GM12875 (cell line): ENCODE results near the gene SGCD.
"Not testable (repeated sequence)": the region's sequence is repeated elsewhere in the genome, so short reads cannot be mapped to it uniquely, and the experiment has no call there.

Experiments used
- H3K4me3 ChIP-seq: one replicate; pipeline ENCODE4 v1.5.1; 2011; ENCODE audit warnings: low read depth, low read length, control low read depth
- CTCF ChIP-seq: IDR thresholded peaks from 2 replicates; pipeline ENCODE4 v1.5.1; 2011; ENCODE audit warnings: low read depth, mild to moderate bottlenecking, control low read depth, inconsistent platforms, low read length, moderate library complexity, borderline replicate concordance; ENCODE audit not compliant: insufficient read depth

SGCD gene

DNA sequence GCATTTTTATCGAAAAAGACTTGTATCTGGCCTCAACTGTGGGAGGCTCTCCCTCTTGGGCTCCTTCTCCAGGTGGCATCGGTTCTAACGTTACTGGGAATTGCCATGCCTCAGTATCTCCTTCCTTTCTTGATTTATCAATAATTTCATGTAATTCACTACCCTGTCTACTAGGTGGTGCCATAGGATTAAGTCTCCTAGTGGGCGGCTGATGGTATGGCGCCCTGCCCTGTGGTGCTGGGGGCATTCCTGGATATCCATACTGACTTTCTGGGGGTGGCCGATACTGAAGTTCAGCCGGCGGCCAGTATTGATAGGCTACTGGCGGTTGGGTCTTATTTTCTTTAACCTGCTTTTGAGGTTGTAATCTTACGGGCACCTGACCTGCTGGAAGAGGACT is 337.9 kb downstream of the SGCD start:
- not testable (repeated sequence) for H3K4me3 ChIP-seq
- TF ChIP-seq CTCF: 0 out of 2 replicates have a peak, but pooled peaks have one; percentile 3

GRCh38 chr5:156666686-156667085 is 339.7 kb downstream of the SGCD start:
- not testable (repeated sequence) for H3K4me3 ChIP-seq

DNA sequence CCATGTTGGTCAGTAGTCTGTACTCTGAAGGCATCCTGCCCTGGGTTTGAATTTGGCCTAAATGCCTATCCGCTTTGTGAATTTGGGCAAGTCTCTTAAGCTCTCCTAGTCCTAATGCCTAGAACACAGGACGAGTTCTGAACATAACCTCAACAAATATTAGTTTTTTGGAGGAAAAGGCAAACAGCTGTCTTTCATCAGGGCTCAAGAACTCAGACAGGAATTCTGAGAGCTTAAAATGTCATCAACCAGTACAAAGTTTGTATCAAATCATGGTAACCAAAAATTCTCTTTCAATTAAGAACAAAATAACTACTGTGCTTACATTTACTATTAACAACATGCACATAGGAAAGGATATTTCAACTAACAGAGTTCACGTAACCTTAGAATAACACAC is 340.7 kb downstream of the SGCD start:
- no peak for TF ChIP-seq CTCF
- no peak overlapping the region for H3K4me3 ChIP-seq

- H3K4me3 ChIP-seq: no peak overlapping the region
- no peak for TF ChIP-seq CTCF
Observed at GRCh38 chr5:156669416-156669815, 342.5 kb downstream of the SGCD start.

DNA sequence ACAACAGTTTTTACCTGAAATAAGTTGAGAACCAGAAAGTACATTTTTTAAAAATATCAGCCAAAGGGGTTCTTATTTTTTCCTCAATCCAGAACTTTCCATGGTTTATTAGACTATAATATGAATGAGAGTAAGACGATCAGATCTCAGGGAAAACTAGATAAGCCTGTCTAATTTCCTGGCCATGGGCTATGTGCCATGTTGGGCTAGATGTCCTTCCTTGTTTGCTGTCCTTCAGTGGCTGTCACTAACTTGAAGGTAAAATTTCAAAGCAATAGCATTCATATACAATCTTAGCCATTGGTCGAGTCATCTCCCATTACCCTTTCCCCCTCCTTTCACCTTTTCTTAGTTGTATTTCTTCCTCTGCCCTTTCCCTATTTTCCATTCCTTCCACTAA is 343.7 kb downstream of the SGCD start:
- TF ChIP-seq CTCF: no peak
- no peak overlapping the region for H3K4me3 ChIP-seq

DNA sequence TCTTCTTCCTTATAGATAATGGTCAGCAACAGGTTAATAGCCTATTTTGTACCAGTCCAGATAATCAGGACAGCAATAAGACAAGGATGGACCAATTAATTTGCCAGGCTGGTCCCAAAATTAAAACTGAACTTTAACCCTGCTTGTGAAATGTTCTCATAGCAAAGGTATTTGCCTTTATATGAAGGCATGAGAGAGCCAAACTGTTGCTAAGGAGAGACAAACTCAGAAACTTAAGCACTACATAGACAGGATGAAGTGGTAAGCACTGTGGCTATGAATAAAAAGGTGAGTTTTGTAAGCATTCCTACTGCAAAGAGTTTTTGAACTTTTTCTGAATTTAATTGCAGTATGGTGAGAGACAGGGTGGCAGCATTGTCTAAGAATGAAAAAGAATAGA is 348.4 kb downstream of the SGCD start:
- H3K4me3 ChIP-seq: no peak overlapping the region
- TF ChIP-seq CTCF: no peak

GRCh38 chr5:156677963-156678362 is 351.0 kb downstream of the SGCD start:
- no peak overlapping the region for H3K4me3 ChIP-seq
- TF ChIP-seq CTCF: no peak

DNA sequence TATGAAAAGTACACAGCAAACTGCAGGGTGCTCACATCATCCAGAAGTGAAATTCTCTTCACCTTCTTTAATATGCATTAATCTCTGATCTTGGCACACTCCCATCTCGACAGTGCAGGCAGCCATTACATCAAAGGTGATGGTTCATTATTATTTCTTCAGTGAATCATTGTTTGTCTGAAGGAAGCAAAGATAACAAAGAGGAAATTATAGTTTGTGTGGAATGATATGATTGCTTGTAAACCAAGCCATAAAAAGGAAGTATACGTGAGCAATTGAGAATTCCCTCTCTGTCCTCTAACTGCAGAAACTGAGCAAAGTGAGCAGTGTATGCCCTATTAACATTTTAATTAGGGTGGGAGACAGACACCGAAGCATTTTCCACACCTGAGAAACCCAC is 351.5 kb downstream of the SGCD start:
- no peak overlapping the region for H3K4me3 ChIP-seq
- TF ChIP-seq CTCF: no peak
